GM18873 (cell line): Measurements from ENCODE around the gene OR51D1.

Experiments used
- ATAC-seq: cut with Tn5 transposase; IDR thresholded peaks from one replicate; pipeline ENCODE4 v1.9.1; 2021; ENCODE audit warnings: mild to moderate bottlenecking, moderate library complexity, moderate number of reproducible peaks; ENCODE audit not compliant: unreplicated experiment, low FRiP score

The OR51D1 gene

GRCh38 chr11:4644233-4644632, 7.0 kb downstream of the OR51D1 start:
- no peak for ATAC-seq

DNA sequence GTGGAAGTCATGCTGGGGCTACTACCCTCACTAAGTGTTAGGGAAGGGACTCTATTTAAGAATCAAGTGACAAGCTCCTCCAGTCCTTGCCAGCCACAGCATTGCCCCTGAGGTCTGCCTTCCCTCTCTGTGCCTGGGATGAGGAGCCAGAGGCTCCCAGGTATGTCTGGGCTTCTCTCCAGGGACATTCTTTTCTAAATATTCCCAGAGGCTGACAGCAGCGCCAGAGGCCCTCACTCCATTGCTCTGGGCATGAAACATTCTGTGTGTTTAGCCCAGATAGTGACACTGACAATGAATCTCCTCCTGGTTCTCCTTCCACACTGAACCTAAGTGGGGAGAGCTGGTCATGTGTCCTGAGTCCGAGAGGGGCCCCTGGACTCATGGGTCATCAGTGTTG, 8.7 kb downstream of the OR51D1 start:
- no peak for ATAC-seq

DNA sequence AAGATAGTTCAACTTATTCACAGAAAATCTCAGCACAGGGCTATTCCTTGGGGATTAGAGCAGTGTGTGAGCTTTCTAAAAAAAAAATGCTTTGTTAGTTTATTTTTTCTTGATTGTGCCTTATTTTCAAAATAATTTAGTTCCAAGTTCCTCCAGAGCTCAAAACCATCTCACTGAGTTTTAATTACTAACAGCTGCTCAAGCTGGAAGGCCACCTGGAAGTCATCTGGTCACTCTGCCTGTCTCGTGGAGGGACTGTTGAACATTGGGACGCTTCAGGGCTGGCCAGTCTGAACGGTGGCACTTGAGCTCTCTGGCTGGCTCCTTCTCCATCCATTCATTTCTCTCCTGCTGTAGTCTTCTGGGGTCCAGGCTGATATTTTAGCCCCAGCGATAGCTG, 10.5 kb downstream of the OR51D1 start:
- no peak for ATAC-seq

DNA sequence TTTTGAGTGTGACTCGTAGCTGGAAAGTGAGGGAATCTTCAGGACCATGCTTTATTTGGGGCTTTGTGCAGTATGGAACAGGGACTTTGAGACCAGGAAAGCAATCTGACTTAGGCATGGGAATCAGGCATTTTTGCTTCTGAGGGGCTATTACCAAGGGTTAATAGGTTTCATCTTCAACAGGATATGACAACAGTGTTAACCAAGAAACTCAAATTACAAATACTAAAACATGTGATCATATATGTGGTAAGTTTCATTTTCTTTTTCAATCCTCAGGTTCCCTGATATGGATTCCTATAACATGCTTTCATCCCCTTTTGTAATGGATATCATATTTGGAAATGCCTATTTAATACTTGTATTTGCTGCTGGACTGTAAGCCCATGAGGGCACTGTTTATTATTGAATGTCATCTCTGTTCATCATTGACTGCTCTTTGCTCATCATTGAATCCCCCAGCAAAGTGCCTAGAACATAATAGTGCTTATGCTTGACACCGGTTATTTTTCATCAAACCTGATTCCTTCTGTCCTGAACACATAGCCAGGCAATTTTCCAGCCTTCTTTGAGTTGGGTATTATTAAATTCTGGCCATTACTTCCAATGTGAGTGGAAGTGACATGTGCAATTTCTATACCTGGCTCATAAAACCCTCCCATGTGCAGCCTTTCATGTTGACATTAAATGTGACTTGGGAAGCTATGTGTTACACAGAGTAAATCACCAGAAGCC, 17.5 kb downstream of the OR51D1 start:
- ATAC-seq = no peak

- no peak for ATAC-seq
These were observed 21.6 kb downstream of the OR51D1 start for GRCh38 chr11:4658629-4659445.

DNA sequence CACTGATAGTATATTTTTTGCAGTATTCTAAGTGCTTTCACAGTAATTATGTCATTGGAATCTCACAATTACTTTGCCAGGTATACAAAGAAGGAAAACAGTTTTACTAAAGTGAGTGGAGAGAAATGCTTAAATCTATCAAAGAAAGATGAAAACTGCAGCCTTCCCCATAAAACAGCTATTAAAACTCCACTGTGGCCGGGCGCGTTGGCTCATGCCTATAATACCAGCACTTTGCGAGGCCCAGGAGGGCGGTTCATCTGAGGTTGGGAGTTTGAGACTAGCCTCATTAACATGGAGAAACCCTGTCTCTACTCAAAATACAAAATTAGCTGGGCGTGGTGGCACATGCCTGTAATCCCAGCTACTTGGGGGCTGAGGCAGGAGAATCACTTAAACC, 25.6 kb downstream of the OR51D1 start:
- no peak for ATAC-seq

DNA sequence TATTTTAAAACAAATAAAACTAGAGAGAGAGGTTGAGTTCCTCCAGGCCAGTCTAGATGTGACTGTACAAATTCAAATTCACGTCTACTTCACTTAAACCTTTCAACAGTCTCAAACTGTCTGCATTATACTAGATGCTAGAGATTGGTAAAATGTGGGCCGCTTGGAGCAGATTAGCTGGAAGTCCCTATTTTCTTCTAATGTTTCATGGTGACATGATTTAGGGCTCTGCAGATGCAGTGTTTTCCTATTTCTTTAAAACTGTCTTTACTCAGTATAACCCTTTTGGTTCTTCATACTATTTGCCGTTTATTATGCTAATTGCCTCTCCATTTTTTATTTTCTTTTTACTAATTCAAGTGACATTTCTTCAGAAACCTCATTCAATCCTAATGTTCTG, 26.9 kb downstream of the OR51D1 start:
- no peak for ATAC-seq

GRCh38 chr11:4664786-4665185, 27.5 kb downstream of the OR51D1 start:
- ATAC-seq = no peak

DNA sequence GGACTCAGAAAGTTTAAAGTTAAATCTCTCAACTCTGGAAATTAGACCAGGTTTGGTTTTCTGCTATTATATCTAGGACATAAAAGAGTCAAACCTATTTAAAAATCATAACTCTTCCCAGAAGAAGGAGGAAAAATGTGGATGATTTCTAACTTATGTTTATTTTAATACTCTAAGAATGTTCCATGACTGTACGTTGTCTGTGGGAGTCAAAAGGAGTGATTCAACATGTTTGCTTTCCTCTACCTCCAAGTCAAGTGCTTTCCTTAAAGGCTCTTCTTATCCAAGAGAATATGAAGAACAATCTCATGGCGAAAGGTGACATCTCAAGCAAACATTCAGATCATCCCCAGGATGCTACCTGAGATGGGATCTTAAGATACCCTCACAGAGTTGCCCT, 28.1 kb downstream of the OR51D1 start:
- no peak for ATAC-seq

DNA sequence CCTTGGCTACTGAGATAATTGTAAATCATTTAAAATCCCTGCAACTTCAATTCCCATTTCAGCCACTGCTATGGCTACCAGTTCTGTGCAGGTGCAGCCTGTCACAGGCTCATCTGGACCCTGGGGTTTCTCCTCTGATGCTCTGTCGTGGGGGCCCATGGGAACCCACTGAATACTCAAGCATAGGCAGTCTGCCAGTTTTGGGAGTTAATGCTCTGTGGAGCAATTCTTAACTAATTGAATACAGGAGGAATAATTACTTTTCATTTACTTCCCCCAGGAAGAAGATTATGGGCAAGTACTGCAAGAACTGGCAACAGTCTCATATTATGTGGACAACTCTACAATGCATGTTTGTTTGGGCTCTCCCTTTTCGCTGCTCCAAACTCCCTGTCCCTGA, 34.5 kb downstream of the OR51D1 start:
- no peak for ATAC-seq

DNA sequence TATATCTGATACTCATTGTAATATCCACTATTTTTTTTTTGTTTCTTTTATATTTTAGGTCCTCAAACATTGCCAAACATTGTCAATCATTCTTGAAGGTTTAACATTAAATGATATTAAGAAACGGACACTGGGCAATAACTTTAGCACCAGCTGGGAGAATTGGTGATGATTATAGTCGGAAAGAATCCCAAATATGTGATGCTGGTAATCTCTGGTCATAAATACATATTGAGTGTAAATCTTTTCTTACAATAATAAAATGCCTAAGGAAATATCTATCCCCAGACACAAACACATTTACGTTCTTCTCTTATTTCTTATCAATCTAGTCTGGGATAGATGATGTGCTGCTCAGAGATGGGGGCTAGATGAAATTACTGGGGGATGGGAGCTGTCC, 35.2 kb downstream of the OR51D1 start:
- ATAC-seq = no peak

- ATAC-seq = no peak
These were observed 36.5 kb downstream of the OR51D1 start for GRCh38 chr11:4673781-4674180.

GRCh38 chr11:4677948-4678347, 40.7 kb downstream of the OR51D1 start:
- ATAC-seq = no peak

DNA sequence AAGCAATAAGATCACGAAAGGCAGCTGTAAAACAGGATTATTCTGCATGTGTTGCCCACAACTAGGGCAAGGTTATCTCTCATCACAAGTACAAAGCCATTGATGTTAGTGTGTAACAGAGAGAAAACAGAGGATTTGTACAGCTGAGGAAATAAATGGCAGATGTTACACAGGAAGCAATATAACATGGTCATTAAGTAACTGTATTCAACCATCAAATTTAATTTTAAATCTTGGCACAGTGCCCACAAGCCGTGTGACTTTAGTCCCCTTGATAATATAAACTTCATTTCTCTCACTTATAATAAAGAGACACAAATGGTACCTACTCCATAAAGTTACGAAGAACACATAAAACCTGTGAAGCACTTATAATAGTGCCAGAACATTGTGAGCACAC, 43.1 kb downstream of the OR51D1 start:
- no peak for ATAC-seq

DNA sequence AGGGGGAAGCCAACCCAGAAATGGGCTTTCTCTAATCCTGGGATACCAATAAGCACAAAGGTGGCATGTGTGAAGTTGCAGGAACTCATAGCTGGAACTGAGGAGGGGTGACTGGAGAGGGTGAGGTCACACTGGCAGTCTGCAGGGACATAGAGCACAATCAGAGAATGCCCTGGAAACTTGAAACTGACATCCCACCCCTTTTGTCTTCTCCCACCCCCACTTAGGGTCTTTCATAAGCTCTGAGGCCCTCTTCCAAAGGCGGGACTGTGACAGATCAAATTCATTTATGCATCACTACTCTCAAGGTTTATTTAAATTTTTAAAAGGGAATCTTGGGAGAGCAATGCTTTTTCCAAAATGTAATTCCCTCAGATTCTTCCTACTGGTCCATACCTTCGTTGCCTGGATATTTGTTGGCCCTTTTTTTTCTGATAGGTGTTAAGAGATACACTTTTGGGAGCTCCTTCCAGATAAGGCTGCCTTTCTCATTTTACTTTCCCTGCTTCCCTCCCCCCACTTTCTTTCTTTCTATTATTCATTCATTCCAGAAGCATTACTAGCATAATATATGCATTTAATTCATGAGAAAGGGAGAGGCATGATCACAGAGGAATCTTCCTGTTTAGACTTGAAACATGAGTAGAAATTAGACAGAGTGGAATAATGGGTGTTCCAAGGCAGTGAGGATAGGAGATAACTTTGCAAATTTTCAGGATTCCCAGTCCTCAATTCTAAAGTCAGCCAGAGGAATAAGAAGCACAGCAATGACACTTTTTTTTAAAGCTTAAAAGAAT, 45.5 kb downstream of the OR51D1 start:
- no peak for ATAC-seq

DNA sequence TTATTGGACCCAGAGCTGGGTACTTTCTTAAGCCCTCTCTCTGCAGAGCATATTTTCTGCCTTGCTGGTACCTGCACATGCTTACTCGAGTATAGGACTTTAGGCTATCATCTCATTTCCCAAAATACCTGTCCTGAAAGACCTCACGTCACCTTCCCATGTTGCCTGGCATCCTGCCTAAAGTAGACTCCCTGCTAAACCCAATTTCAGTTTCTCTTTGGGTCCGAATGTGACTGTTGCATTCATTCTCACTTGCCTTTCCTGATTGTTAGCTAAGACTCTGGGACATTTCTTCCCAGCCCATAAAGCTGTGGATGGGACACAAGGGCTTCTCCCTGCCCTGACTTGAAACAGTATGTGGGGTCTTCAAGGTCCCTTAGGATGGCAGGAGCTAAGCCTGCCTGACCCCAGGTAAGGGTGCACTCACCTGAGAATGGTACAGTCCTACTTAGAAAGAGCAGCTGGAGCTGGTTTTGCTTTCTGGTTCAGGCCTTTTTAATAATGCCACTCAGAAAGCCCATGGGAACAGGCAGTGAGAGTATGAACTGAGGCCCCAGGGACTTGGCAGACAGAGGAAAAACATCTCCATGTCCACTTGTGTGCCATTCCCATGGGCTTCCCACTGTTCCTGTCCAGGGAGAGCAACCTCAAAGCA, 47.5 kb downstream of the OR51D1 start:
- ATAC-seq = no peak
